HTERT RPE-1 (cell line): Measurements from ENCODE around the gene DYNLRB2.

ENCODE experiments used
- in situ Hi-C: fragments of 300-500 bp; cut with MboI; formaldehyde crosslinking; loops from 4 replicates; pipeline ENCODE4 v1.14.3; 2020; ENCODE audit warnings: low sequenced_read_pairs

DYNLRB2 gene

GRCh38 chr16:80540516-80541305, at the start of gene DYNLRB2:
Gene DYNLRB2 (plus strand): TSS chr16:80540993. CDS start chr16:80541077, 84 bp downstream.
- in situ Hi-C loops: no loop called here

- in situ Hi-C loops: no loop called here
Observed at GRCh38 chr16:80500116-80500859, 40.5 kb upstream of the DYNLRB2 start.

- in situ Hi-C loops: no loop called here
Observed at GRCh38 chr16:80500961-80501525, 39.8 kb upstream of the DYNLRB2 start.

- in situ Hi-C loops: no loop called here
Observed at GRCh38 chr16:80503107-80503506, 37.7 kb upstream of the DYNLRB2 start.

- in situ Hi-C loops: no loop called here
Observed at GRCh38 chr16:80507538-80507937, 33.3 kb upstream of the DYNLRB2 start.

GRCh38 chr16:80509872-80510271, 30.9 kb upstream of the DYNLRB2 start:
- in situ Hi-C loops: no loop called here

GRCh38 chr16:80511824-80512592, 28.8 kb upstream of the DYNLRB2 start:
- in situ Hi-C loops: no loop called here

- in situ Hi-C loops: no loop called here
Observed at GRCh38 chr16:80512593-80512853, 28.3 kb upstream of the DYNLRB2 start.

- in situ Hi-C loops: no loop called here
Observed at GRCh38 chr16:80515374-80515773, 25.4 kb upstream of the DYNLRB2 start.

GRCh38 chr16:80517846-80518245, 22.9 kb upstream of the DYNLRB2 start:
- in situ Hi-C loops: no loop called here

GRCh38 chr16:80518436-80518835, 22.4 kb upstream of the DYNLRB2 start:
- in situ Hi-C loops: no loop called here

GRCh38 chr16:80519189-80519588, 21.6 kb upstream of the DYNLRB2 start:
- in situ Hi-C loops: no loop called here

GRCh38 chr16:80525420-80525819, 15.4 kb upstream of the DYNLRB2 start:
- in situ Hi-C loops: no loop called here

GRCh38 chr16:80526418-80527061, 14.3 kb upstream of the DYNLRB2 start:
- in situ Hi-C loops: no loop called here

- in situ Hi-C loops: no loop called here
Observed at GRCh38 chr16:80527297-80527696, 13.5 kb upstream of the DYNLRB2 start.

GRCh38 chr16:80530479-80530878, 10.3 kb upstream of the DYNLRB2 start:
- in situ Hi-C loops: no loop called here

- in situ Hi-C loops: no loop called here
Observed at GRCh38 chr16:80536238-80536637, 4.6 kb upstream of the DYNLRB2 start.

- in situ Hi-C loops: no loop called here
Observed at GRCh38 chr16:80541306-80541694, 507 bp downstream of the DYNLRB2 start.

GRCh38 chr16:80543162-80543561, 2.4 kb downstream of the DYNLRB2 start:
- in situ Hi-C loops: no loop called here

GRCh38 chr16:80544326-80544725, 3.5 kb downstream of the DYNLRB2 start:
- in situ Hi-C loops: no loop called here

- in situ Hi-C loops: no loop called here
Observed at GRCh38 chr16:80546249-80546648, 5.5 kb downstream of the DYNLRB2 start.
